Measurements from ENCODE around the gene FAM83D. TPM values are rescaled to one million over a fixed set of nuclear protein-coding genes. Genes with fewer than 3 reads are reported as not detected.
"Not testable (repeated sequence)": the region's sequence is repeated elsewhere in the genome, so short reads cannot be mapped to it uniquely, and the experiment has no call there.

The FAM83D gene
- polyA plus RNA-seq, 6 donors from 2014 or later: 0.12 to 0.56 (median 0.26) TPM; not detected in 1

DNA sequence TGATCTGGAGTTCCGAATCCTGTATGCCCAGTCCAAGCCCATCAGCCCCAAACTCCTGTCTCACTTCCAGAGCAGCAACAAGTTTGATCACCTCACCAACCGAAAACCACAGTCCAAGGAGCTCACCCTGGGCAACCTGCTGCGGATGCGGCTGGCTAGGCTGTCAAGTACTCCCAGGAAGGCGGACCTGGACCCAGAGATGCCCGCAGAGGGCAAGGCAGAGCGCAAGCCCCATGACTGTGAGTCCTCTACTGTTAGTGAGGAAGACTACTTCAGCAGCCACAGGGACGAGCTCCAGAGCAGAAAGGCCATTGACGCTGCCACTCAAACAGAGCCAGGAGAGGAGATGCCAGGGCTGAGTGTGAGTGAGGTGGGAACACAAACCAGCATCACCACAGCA lies 25.4 kb downstream of the FAM83D start:
- Mint-ChIP-seq H3K4me1 (no peaks in the 10 kb centered on the region), H3K9me3 (no peaks in the 10 kb centered on the region), H3K27me3 (no peaks in the 10 kb centered on the region), H3K27ac (no peak overlapping the region), H3K36me3 (no peaks in the 10 kb centered on the region), H3K4me3 (no peak overlapping the region)
- ATAC-seq (ENCODE audit: low read depth in 2 of 2) (no peak), DNase-seq (no peak)

DNA sequence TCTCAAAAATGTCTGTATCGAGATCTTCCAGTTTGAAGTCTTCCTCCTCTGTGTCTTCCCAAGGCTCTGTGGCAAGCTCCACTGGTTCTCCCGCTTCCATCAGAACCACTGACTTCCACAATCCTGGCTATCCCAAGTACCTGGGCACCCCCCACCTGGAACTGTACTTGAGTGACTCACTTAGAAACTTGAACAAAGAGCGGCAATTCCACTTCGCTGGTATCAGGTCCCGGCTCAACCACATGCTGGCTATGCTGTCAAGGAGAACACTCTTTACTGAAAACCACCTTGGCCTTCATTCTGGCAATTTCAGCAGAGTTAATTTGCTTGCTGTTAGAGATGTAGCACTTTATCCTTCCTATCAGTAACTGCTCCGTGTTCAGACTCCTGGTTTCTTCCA lies 25.9 kb downstream of the FAM83D start:
- DNase-seq (no peak), ATAC-seq (ENCODE audit: low read depth in 2 of 2) (no peak)
- H3K9me3 Mint-ChIP-seq: no peaks in the 10 kb centered on the region
- H3K4me1 Mint-ChIP-seq: no peaks in the 10 kb centered on the region
- H3K27me3 Mint-ChIP-seq: no peaks in the 10 kb centered on the region
- peak overlapping the region in 1 of 6 donors; percentile 33 for H3K27ac Mint-ChIP-seq
- H3K4me3 Mint-ChIP-seq: no peak overlapping the region
- no peaks in the 10 kb centered on the region for H3K36me3 Mint-ChIP-seq

DNA sequence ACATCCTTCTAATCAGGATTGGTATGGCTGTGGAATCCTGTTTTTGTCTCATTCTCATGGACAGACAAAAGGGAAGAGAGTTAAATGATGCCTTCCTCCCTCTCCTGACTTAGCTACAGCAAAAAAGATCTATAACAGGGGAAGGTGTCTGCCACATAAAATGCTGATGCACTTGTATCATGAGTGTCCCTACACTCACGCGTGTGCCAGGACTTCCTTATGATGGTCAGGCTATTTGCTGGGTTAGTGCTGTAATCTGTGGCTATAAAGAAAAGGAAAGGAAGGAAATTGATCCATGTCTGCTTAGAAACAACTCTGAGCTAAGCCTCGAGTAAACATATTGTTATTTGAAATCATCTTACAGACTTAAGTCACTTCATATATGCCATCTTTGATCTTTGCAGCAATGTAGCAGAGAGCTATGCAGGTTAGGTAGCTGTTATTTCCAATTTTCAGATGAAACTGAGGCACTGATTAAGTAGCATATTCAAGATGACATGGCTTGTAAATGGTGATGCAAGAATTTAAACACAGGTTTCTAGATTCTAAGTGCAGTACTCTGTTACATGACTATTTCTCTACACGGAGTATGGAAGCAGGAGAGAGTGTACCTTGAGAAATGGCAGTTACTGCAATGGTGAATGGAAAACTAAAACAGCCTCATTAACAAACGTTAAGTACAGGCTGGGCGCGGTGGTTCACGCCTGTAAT lies 27.6 kb downstream of the FAM83D start:
- ATAC-seq (ENCODE audit: low read depth in 2 of 2): no peak
- no peak for DNase-seq
- H3K27me3 Mint-ChIP-seq: no peaks in the 10 kb centered on the region
- H3K36me3 Mint-ChIP-seq: no peaks in the 10 kb centered on the region
- H3K9me3 Mint-ChIP-seq: no peaks in the 10 kb centered on the region
- no peaks in the 10 kb centered on the region for H3K4me1 Mint-ChIP-seq
- H3K4me3 Mint-ChIP-seq: no peak overlapping the region
- H3K27ac Mint-ChIP-seq: peak overlapping the region in 1 of 6 donors; percentile 17

- ATAC-seq (ENCODE audit: low read depth in 2 of 2): no peak
- Mint-ChIP-seq H3K9me3 (peaks cover 0 to 6% (median 0%) of the 10 kb centered on the region in 7 donors), H3K4me3 (no peak overlapping the region), H3K27me3 (no peaks in the 10 kb centered on the region), H3K4me1 (peaks cover 9 to 12% (median 10%) of the 10 kb centered on the region in 3 donors), H3K36me3 (no peaks in the 10 kb centered on the region), H3K27ac (no peak overlapping the region)
- no peak for DNase-seq
Measured at GRCh38 chr20:38957235-38957876, 31.1 kb downstream of the FAM83D start.

DNA sequence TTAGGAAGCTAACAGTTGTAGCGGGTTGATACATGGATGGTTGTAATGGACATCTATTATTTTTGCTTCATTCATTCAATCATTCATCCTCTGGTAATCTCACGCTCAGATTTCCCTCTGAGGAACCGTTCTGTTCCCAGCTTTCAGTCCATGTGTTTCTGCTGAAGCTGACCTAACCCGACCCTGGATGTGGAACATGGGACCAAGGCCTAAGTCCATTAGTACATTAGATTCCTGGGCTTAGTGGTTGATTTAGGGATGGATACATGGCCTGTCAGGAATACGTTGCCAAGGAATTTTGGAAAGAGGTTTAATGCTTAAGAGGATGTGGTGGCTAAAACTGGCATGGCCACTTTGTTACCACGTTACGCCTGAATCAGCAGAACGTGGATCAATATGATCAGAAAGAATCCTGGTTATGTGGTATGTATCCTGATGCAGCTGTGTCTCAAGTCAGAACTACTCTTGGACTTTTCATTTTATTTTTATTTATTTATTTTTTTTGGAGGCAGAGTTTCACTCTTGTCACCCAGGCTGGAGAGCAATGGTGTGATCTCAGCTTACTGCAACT lies 31.8 kb downstream of the FAM83D start:
- no peak for DNase-seq
- Mint-ChIP-seq H3K27me3 (no peaks in the 10 kb centered on the region), H3K36me3 (no peaks in the 10 kb centered on the region), H3K4me3 (no peak overlapping the region), H3K4me1 (peaks cover 14 to 18% (median 16%) of the 10 kb centered on the region in 3 donors), H3K27ac (no peak overlapping the region), H3K9me3 (peaks cover 0 to 6% (median 0%) of the 10 kb centered on the region in 7 donors)
- ATAC-seq (ENCODE audit: low read depth in 2 of 2): no peak

GRCh38 chr20:38960187-38960687 lies 34.0 kb downstream of the FAM83D start:
- Mint-ChIP-seq H3K4me1 (peaks cover 16 to 24% (median 17%) of the 10 kb centered on the region in 3 donors), H3K4me3 (peak overlapping the region in 1 of 8 donors; percentile 91)
- H3K27me3 Mint-ChIP-seq; H3K9me3 Mint-ChIP-seq; H3K27ac Mint-ChIP-seq; ATAC-seq (ENCODE audit: low read depth in 2 of 2); H3K36me3 Mint-ChIP-seq; DNase-seq: not testable (repeated sequence)

- H3K4me3 Mint-ChIP-seq: peak overlapping the region; percentile 91 to 99 (median 96)
- peaks cover 16 to 24% (median 17%) of the 10 kb centered on the region in 3 donors for H3K4me1 Mint-ChIP-seq
- H3K27ac Mint-ChIP-seq: peak overlapping the region; percentile 96 to 99 (median 98)
- ATAC-seq (ENCODE audit: low read depth in 2 of 2) (peak; percentile 0 to 2), DNase-seq (no peak)
- peaks cover 4 to 8% of the 10 kb centered on the region in 2 donors for H3K36me3 Mint-ChIP-seq
- no peaks in the 10 kb centered on the region for H3K27me3 Mint-ChIP-seq
- peaks cover 0 to 6% (median 0%) of the 10 kb centered on the region in 7 donors for H3K9me3 Mint-ChIP-seq
Measured at GRCh38 chr20:38961530-38962043, 35.4 kb downstream of the FAM83D start.

GRCh38 chr20:38962044-38962927 lies 36.1 kb downstream of the FAM83D start, which contains the start of gene DHX35:
Gene DHX35, plus strand, starts transcription at chr20:38962344. Its CDS starts 24 bp downstream, at chr20:38962368.
- ATAC-seq (ENCODE audit: low read depth in 2 of 2) (peak; percentile 92 to 93), DNase-seq (peak; percentile 99)
- Mint-ChIP-seq H3K36me3 (peaks cover 4 to 8% of the 10 kb centered on the region in 2 donors), H3K27me3 (no peaks in the 10 kb centered on the region), H3K27ac (peak within 1 kb of the TSS; percentile 96 to 99 (median 98)), H3K4me3 (peak within 1 kb of the TSS; percentile 91 to 99 (median 96)), H3K4me1 (peaks cover 16 to 24% (median 17%) of the 10 kb centered on the region in 3 donors), H3K9me3 (peaks cover 0 to 6% (median 0%) of the 10 kb centered on the region in 7 donors)

DNA sequence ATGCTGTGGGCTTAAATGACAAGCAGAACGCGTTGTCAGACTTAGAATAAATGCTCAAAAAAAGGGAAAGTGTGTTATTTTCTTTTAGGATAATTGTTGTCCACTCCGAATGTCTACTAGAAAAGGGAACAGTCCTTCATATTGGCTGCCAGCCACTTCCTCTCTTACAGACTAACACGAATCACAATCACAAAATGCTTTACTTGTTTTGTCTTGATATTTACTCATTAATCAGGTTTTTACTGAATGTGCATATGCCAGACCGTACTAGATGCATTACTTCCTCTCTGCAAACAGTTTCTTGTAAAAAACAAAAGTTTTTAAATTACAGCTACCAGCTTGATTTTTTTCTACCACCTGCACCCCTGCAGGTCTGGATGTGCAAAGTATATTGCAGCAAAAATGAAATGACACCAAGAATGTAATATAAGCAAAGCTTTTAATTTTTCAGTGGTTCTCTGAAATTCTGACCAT lies 36.7 kb downstream of the FAM83D start:
- Mint-ChIP-seq H3K9me3 (peaks cover 0 to 6% (median 0%) of the 10 kb centered on the region in 7 donors), H3K36me3 (peaks cover 4 to 8% of the 10 kb centered on the region in 2 donors), H3K27me3 (no peaks in the 10 kb centered on the region), H3K4me3 (peak overlapping the region; percentile 91 to 99 (median 96)), H3K4me1 (peaks cover 16 to 24% (median 17%) of the 10 kb centered on the region in 3 donors), H3K27ac (peak overlapping the region; percentile 93 to 98 (median 96))
- DNase-seq: no peak
- no peak for ATAC-seq (ENCODE audit: low read depth in 2 of 2)

- Mint-ChIP-seq H3K9me3 (peaks cover 0 to 6% (median 0%) of the 10 kb centered on the region in 7 donors), H3K27me3 (no peaks in the 10 kb centered on the region), H3K27ac (no peak overlapping the region), H3K36me3 (peaks cover 4 to 8% of the 10 kb centered on the region in 2 donors), H3K4me1 (peaks cover 16 to 24% (median 17%) of the 10 kb centered on the region in 3 donors), H3K4me3 (peak overlapping the region in 2 of 8 donors; percentile 4 to 91)
- ATAC-seq (ENCODE audit: low read depth in 2 of 2): no peak
- no peak for DNase-seq
Measured at GRCh38 chr20:38963745-38964144, 37.5 kb downstream of the FAM83D start.

- DNase-seq (no peak), ATAC-seq (ENCODE audit: low read depth in 2 of 2) (no peak)
- no peaks in the 10 kb centered on the region for H3K27me3 Mint-ChIP-seq
- peaks cover 4 to 10% of the 10 kb centered on the region in 2 donors for H3K36me3 Mint-ChIP-seq
- H3K4me1 Mint-ChIP-seq: peaks cover 16 to 24% (median 17%) of the 10 kb centered on the region in 3 donors
- H3K27ac Mint-ChIP-seq: no peak overlapping the region
- H3K4me3 Mint-ChIP-seq: peak overlapping the region in 1 of 8 donors; percentile 91
- peaks cover 0 to 6% (median 0%) of the 10 kb centered on the region in 7 donors for H3K9me3 Mint-ChIP-seq
Measured at GRCh38 chr20:38965264-38965663, 39.0 kb downstream of the FAM83D start.

GRCh38 chr20:38968090-38968489 lies 41.9 kb downstream of the FAM83D start:
- ATAC-seq (ENCODE audit: low read depth in 2 of 2) (no peak), DNase-seq (no peak)
- H3K4me3 Mint-ChIP-seq: no peak overlapping the region
- H3K4me1 Mint-ChIP-seq: peaks cover 4 to 15% (median 4%) of the 10 kb centered on the region in 3 donors
- H3K36me3 Mint-ChIP-seq: peaks cover 8 to 23% of the 10 kb centered on the region in 2 donors
- no peak overlapping the region for H3K27ac Mint-ChIP-seq
- H3K27me3 Mint-ChIP-seq: no peaks in the 10 kb centered on the region
- no peaks in the 10 kb centered on the region for H3K9me3 Mint-ChIP-seq

All from naive B cell (primary cell).